Stimulated activated CD8-positive, alpha-beta memory T cell treated with anti-CD3 and anti-CD28 coated beads, Interleukin-7, amount 100 ng/mL, for 24 hours (primary cell): ENCODE data around the gene PDIA2.
"Not testable (repeated sequence)": the region's sequence is repeated elsewhere in the genome, so short reads cannot be mapped to it uniquely, and the experiment has no call there.

ENCODE experiments used
- DNase-seq: peaks from one replicate; pipeline ENCODE4 v3.0.0-alpha.2; 2020; ENCODE audit warnings: low read depth

The PDIA2 gene

DNA sequence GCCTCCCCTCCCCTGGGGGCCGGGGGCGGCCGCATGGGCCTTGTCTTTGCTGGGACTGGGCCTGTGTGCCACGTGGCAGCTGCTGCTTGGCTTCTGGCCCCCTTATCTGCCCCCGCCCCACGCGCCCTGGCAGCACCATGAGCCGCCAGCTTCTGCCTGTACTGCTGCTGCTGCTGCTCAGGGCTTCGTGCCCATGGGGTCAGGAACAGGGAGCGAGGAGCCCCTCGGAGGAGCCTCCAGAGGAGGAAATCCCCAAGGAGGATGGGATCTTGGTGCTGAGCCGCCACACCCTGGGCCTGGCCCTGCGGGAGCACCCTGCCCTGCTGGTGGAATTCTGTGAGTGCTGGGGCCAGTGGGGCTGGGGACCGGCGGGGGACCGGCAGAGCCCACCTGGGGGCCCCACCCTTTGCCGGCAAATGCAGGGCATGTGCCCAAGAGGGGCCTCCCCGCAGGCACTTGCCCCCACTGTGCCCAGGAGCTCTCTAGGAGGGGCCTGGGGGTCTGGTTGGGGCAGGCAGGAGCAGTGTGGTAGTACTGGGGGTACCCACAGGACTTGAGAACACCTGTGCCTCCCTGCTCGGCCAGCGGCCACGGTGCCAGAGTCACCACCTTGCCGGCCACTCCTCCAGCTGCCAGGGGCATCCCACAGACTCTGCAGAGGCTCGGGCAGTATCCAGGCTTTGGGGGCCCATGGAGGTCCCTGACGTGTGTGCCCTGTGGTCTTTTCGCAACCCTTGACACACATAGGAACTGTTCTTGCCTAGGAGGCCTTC lies at the start of gene PDIA2:
TSS of gene PDIA2 (plus strand) at position 132 of the 773 bp plus-strand sequence. CDS start at position 138, 6 bp downstream.
- no peak for DNase-seq

DNA sequence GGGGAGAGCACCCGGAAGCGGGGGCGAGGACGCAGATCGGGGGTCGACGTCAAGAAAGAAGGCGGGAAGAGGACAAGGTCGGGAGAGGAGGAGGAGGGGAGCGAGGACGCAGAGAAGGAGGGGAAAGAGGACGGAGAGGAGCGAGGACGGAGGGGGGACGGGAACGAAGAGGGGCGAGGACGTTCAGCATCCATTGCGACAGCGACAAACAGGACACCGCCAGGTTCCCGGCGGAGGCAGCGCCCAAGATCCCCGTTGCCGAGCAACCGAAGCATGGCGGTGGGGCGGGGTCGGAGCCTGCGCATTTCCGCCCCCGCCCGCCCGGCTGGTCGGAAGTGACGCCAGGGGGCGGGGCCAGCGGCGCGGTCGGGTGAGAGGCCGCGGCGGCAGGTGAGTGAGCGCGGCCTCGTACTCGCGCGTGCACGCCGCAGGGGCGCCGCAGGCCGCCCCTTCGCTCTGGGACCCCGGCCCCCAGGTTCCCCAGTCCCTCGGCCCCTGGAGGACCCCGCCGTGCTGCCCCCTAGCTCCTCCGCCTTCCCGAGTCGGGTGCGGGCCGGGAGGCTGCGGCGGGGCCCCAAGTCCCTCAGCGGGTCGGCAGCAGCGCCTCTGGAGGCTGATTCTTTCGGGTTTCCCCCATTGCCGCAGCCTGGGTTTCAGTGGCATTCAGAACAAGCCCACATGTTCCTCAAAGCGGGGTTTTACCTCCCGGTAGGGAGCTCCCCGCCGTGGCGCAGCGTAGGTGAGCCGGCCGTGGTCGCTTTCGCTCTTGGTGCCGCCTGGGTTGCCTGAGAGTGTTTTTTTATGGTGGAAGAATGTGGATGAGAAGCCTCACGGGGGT lies 48.3 kb upstream of the PDIA2 start, which contains the start of gene FAM234A:
TSS of gene FAM234A (plus strand) at position 354 of the 838 bp plus-strand sequence. CDS start 19,593 bp downstream, outside the sequence.
- DNase-seq = peak; percentile 89

DNA sequence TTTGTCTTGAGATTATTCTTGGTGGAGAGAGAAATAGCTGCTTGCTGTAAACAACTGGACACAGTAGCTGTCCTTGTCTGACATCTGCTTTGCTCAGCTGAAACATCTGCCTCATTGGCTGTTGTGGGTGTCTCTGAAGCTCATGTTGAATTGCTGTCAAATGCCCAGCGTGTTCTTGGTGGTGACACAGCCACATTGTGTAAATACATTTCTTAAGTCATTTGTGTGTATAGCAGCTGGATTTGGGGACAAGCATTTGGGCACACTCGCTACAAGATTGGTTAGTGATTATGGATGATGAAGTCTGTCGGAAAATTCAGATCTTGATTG lies 43.1 kb upstream of the PDIA2 start:
- DNase-seq = no peak

DNA sequence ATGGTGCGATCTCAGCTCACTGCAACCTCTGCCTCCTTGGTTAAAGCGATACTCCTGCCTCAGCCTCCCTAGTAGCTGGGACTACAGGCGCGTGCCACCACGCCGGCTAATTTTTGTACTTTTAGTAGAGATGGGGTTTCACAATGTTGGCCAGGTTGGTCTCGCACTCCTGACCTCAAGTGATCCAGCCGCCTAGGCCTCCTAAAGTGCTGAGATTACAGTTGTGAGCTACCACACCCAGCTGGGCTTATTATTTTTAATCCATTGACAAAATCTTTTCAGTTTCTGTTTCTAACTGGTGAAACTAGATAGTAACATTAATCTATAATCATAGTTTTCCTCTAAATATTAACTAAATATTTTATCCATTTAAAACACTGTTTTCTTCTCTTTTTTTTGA lies 42.4 kb upstream of the PDIA2 start:
- no peak for DNase-seq

GRCh38 chr16:242281-242680 lies 40.7 kb upstream of the PDIA2 start:
- no peak for DNase-seq

- DNase-seq = no peak
Measured at GRCh38 chr16:243348-243747, 39.6 kb upstream of the PDIA2 start.

DNA sequence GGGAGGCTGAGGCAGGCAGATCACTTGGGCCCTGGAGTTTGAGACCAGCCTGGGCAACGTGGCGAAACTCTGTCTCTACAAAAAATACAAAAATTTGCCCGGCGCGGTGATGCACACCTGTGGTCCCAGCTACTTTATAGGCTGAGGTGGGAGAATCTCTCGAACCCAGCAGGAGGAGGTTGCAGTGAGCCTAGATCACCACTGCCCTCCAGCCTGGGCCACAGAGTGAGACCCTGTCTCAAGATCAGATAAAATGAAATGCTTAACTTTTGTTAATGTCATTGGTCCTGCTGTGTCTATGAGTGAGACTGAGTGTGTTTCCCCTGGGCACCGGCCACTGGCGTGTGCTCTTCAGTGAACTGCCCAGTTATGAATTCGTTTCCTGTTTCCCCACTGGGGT lies 37.9 kb upstream of the PDIA2 start:
- DNase-seq = no peak

DNA sequence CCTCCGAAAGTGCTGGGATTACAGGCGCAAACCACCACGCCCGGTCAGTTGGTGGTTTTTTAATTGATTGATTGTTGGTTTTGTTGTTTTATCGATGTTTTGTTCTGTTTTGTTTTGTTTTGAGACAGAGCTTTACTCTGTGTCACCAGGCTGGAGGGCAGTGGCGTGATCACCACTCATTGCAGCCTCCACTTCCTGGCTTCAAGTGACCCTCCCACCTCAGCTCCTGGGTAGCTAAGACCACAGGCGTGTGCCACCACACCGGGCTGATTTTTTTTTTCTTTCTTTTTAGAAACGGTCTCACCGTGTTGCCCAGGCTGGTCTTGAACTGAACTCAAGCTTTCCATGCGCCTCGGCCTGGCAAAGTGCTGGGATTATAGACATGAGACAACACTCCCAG lies 35.9 kb upstream of the PDIA2 start:
- no peak for DNase-seq

DNA sequence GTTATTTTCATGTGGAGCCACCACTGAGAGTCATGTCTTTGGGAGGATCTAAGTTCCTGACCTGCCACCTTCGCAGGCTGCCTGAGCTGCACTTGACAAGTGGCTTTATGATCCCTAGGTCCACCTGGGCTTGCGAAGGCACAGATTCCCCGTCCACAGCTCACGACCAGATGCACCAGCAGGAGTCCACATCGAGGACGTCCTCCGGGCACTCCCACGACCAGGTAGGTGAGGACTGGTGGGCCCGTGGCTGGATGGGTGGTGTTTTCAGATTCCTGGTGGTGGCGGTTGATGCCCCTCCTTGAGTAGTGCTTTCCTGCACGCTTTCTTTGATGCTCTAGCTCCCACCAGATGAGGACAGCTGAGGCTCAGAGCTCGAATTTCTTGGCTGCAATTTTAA lies 33.5 kb upstream of the PDIA2 start:
- no peak for DNase-seq

- no peak for DNase-seq
Measured at GRCh38 chr16:252366-253337, 30.3 kb upstream of the PDIA2 start.

DNA sequence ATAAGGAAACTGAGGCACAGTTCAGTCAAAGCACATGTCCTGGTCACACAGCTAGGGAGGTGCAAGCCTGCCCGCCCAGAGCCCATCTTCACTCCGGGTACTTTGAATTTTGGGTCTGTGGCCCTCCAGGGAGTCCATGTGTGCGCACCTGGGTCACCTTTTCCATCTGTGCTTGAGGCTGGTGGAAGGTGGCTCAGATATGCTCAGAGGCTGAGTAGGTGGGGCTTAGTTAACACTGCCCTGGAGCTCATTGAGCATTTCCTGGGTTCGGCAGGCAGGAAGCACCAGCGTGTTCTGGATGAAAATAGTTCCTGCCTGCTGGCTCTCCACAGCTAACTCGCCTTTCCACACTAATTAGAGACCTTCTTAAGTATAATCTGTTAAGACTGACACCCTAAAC lies 29.1 kb upstream of the PDIA2 start:
- DNase-seq = no peak

DNA sequence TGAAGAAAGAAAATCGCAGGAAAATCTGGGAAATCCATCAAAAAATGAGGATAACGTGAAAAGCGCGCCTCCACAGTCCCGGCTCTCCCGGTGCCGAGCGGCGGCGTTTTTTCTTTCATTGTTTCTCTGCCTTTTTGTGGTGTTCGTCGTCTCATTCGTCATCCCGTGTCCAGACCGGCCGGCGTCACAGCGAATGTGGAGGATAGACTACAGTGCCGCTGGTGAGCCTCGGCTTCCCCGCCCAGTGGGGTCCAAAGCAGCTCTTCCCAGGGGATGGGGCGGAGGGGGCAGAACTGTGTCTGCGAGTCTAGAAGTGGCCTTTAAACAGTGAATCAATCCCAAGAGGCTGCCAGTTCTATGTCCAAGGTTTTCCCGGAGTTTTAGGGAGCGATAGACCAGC lies 28.5 kb upstream of the PDIA2 start:
- no peak for DNase-seq

- DNase-seq = no peak
Measured at GRCh38 chr16:255183-255582, 27.8 kb upstream of the PDIA2 start.

DNA sequence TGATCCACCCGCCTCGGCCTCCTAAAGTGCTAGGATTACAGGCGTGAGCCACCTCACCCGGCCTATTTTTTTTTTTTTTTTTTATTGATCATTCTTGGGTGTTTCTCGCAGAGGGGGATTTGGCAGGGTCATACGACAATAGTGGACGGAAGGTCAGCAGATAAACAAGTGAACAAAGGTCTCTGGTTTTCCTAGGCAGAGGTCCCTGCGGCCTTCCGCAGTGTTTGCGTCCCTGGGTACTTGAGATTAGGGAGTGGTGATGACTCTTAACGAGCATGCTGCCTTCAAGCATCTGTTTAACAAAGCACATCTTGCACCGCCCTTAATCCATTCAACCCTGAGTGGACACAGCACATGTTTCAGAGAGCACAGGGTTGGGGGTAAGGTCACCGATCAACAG lies 24.9 kb upstream of the PDIA2 start:
- not testable (repeated sequence) for DNase-seq

DNA sequence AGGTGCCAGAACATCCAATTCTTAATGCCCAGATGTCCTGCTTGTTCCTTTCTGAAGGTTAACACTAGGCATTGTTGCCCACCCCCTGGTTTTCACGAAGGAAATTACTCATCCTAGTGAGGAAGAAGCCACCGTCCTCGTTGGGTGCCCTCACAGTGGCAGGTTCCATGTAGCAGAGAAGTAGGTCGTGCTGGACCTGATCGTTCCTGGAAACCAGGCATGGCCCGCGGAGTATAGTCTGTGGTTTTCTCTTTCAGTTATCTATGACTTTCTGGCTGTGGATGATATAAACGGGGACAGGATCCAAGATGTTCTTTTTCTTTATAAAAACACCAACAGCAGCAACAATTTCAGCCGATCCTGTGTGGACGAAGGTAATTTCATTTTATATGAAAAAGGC lies 23.7 kb upstream of the PDIA2 start:
- no peak for DNase-seq

GRCh38 chr16:259814-260253 lies 23.1 kb upstream of the PDIA2 start:
- DNase-seq = no peak

GRCh38 chr16:260326-260725 lies 22.6 kb upstream of the PDIA2 start:
- DNase-seq = no peak

- no peak for DNase-seq
Measured at GRCh38 chr16:261031-261691, 21.8 kb upstream of the PDIA2 start.

DNA sequence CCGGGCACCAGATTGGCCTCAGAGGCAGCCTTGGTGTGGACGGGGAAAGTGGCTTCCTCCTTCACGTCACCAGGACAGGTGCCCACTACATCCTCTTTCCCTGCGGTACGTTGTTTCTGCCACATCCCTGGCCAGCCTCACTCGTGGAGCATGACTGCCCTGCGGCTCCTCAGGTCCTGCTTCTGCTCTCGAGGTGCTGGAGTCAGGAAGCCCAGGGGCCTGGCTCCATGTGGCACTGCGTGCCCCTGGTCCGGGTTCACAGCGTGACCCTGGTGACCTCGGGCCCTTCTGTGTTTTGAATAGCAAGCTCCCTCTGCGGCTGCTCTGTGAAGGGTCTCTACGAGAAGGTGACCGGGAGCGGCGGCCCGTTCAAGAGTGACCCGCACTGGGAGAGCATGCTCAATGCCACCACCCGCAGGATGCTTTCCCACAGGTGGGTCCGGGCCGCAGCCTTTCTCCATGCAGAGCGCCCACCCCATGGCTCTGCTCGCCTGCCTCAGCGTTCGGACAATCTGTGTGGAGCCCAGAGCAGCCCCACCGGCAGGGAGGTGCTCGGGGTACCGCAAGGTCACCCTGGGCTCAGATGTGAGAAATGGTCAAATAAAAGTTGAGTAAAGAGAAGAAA lies 20.7 kb upstream of the PDIA2 start:
- DNase-seq = no peak

DNA sequence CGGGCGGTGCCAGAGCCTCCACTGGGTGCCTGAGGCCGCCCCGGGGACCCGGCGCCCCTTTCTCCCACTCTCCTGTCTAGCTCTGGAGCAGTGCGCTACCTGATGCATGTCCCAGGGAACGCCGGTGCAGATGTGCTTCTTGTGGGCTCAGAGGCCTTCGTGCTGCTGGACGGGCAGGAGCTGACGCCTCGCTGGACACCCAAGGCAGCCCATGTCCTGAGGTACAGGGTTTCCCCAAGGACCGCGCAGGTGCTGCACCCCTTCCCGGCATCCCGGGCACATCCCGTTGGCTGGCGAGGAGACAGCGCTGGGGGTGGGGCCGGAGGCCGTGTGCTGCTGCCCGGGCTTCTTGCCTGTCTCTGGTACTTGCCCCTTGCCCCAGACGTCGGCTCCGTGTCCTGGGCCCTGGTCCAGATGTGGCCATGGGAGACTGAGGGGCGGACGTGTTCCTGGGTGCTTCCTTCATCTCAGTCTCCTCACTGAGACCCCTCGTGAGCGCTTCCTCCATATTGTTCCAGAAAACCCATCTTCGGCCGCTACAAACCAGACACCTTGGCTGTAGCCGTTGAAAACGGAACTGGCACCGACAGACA lies 19.7 kb upstream of the PDIA2 start:
- no peak for DNase-seq

- no peak for DNase-seq
Measured at GRCh38 chr16:263944-264343, 19.0 kb upstream of the PDIA2 start.
